K562 (cell line): ENCODE data around the gene CPA3. TPM values are rescaled to one million over a fixed set of nuclear protein-coding genes. Genes with fewer than 3 reads are reported as not detected.

Experiments used
- ATAC-seq: fragments of 200-7000 bp; cut with Tn5 transposase; 3 replicates; pipeline ENCODE4 v1.9.1; 2020; ENCODE audit warnings: moderate library complexity
- BruUV-seq: library from RNA; stranded (reverse); fragments of 400-500 nt; replicated peaks from 2 replicates; lab custom pipeline; 2021; lab: Mats Ljungman, UMichigan
- CTCF ChIA-PET: fragments of 300-600 bp; formaldehyde crosslinking; extraction: SDS; loops from one replicate; lab custom pipeline; 2021; ENCODE audit warnings: low intra/inter-chr PET ratio; lab: Yijun Ruan, JAX
- POLR2A ChIA-PET: fragments of 300-600, 350-650 bp; sonication (Branson Sonifier 250); formaldehyde crosslinking; extraction: SDS; loops from one replicate; lab custom pipeline; 2021; ENCODE audit warnings: antibody characterized with exemption, inconsistent platforms; lab: Yijun Ruan, JAX
- DNase-seq, 4 experiments: peaks; one replicate each; pipeline versions ENCODE4 v3.0.0 to v3.0.0-alpha.2; 2011 to 2018; ENCODE audit warnings: low spot score in 3 of 4, mixed read lengths in 3 of 4; ENCODE audit errors: extremely low read depth in 1 of 4
- FAIRE-seq: peaks from 2 replicates; lab custom pipeline; 2011; peaks lifted over from hg19 to GRCh38; lab: Jason Lieb, UNC
- H2AFZ ChIP-seq: 2 replicates; pipeline ENCODE4 v1.6.0; 2011; ENCODE audit warnings: low read depth, low read length, control low read depth, inconsistent platforms
- H3K27ac ChIP-seq: fragments of 200-600 bp; 3 replicates; pipeline ENCODE4 v1.8.0; 2011; ENCODE audit warnings: low read depth, mild to moderate bottlenecking, control low read depth, inconsistent platforms, low read length, moderate library complexity, mixed read lengths; ENCODE audit errors: extremely low read depth
- H3K27me3 ChIP-seq, 2 experiments: fragments of 300-600 bp in 1 of 2; 2 replicates in 1 of 2; 3 replicates in 1 of 2; pipeline versions ENCODE4 v1.6.0 to v1.8.0; 2011; ENCODE audit warnings: inconsistent platforms in 2 of 2, low read length in 2 of 2, mild to moderate bottlenecking in 1 of 2, mixed read lengths in 1 of 2, moderate library complexity in 1 of 2; ENCODE audit not compliant: control insufficient read depth in 2 of 2, insufficient read depth in 2 of 2
- H3K36me3 ChIP-seq: fragments of 300-600 bp; 3 replicates; pipeline ENCODE4 v1.8.0; 2011; ENCODE audit warnings: mild to moderate bottlenecking, low read length, inconsistent platforms; ENCODE audit not compliant: control insufficient read depth, insufficient read depth
- H3K4me1 ChIP-seq, 2 experiments: fragments of 200-600 bp in 1 of 2; replicated peaks in 1 of 2; 2 replicates in 1 of 2; 3 replicates in 1 of 2; pipeline versions ENCODE4 v1.5.1 to v1.8.0; 2011; ENCODE audit warnings: inconsistent platforms in 2 of 2, low read length in 2 of 2, mild to moderate bottlenecking in 1 of 2, mixed read lengths in 1 of 2, moderate library complexity in 1 of 2; ENCODE audit not compliant: control insufficient read depth in 2 of 2, insufficient read depth in 2 of 2
- H3K4me2 ChIP-seq: 2 replicates; pipeline ENCODE4 v1.6.1; 2011; ENCODE audit warnings: low read length, control low read depth, inconsistent platforms, mixed read lengths; ENCODE audit not compliant: insufficient read depth
- H3K4me3 ChIP-seq: fragments of 200-600 bp; sonication (generic), shearing (Covaris generic); 2 replicates; pipeline ENCODE4 v1.5.1; 2016; ENCODE audit warnings: control low read depth, inconsistent platforms
- H3K79me2 ChIP-seq: fragments of 200-600 bp; 3 replicates; pipeline ENCODE4 v1.8.0; 2011; ENCODE audit warnings: low read length, inconsistent platforms; ENCODE audit not compliant: control insufficient read depth, insufficient read depth
- H3K9ac ChIP-seq, 2 experiments: 2 replicates each; pipeline versions ENCODE4 v1.6.0 to v1.6.1; 2011; ENCODE audit warnings: low read depth in 2 of 2, low read length in 2 of 2, control low read depth in 1 of 2, inconsistent platforms in 1 of 2, mild to moderate bottlenecking in 1 of 2, mixed read lengths in 1 of 2; ENCODE audit not compliant: insufficient read depth in 1 of 2
- H3K9me1 ChIP-seq: one replicate; pipeline ENCODE4 v1.6.0; 2011; ENCODE audit warnings: inconsistent platforms, mild to moderate bottlenecking, low read length, moderate library complexity; ENCODE audit not compliant: control insufficient read depth, insufficient read depth
- H3K9me3 ChIP-seq: replicated peaks from 2 replicates; pipeline ENCODE4 v1.5.1; 2011; ENCODE audit warnings: low read depth, low read length, inconsistent platforms; ENCODE audit not compliant: control insufficient read depth, insufficient read depth
- H4K20me1 ChIP-seq: replicated peaks from 2 replicates; pipeline ENCODE4 v1.6.1; 2011; ENCODE audit warnings: low read length, inconsistent platforms, mixed read lengths; ENCODE audit not compliant: control insufficient read depth, insufficient read depth
- BRF1 ChIP-seq: IDR thresholded peaks from 3 replicates; pipeline ENCODE4 v1.6.1; 2011; ENCODE audit warnings: borderline replicate concordance, mild to moderate bottlenecking; ENCODE audit not compliant: insufficient read length; ENCODE audit errors: extremely low read depth
- HMG20B ChIP-seq: fragments of 250-450 bp; sonication (Bioruptor Pico); IDR thresholded peaks from 2 replicates; pipeline ENCODE4 v1.5.0; 2021; ENCODE audit warnings: mild to moderate bottlenecking
- ZFP36 ChIP-seq: fragments of 150-350 bp; IDR thresholded peaks from 2 replicates; pipeline ENCODE4 v1.6.1; 2018; ENCODE audit warnings: low read length, low read depth; ENCODE audit not compliant: partially characterized antibody
- ZNF134 ChIP-seq: fragments of 250-450 bp; sonication (Bioruptor Pico); conservative IDR thresholded peaks from 2 replicates; pipeline ENCODE4 v1.4.0; 2020
- ZNF740 ChIP-seq, 3 experiments: fragments of 200-800 bp in 1 of 3; sonication (Bioruptor generic) in 1 of 3; sonication (generic) in 1 of 3; formaldehyde crosslinking in 1 of 3; IDR thresholded peaks; 2 replicates each; pipeline versions ENCODE4 v1.6.1 to v1.8.0; 2016 to 2022; ENCODE audit warnings: mild to moderate bottlenecking in 2 of 3, missing compliant biosample characterization in 2 of 3, missing genetic modification characterization in 2 of 3, missing genetic modification reagents in 1 of 3
- WGBS: fragments of 100-300 bp; shearing (Covaris generic); methylation state at CpG from one replicate; pipeline ENCODE4 v1.1.6; 2016; ENCODE audit warnings: low coverage, mixed read lengths; ENCODE audit not compliant: insufficient coverage; ENCODE audit errors: missing lambda C conversion rate; 5-methylcytosine and 5-hydroxymethylcytosine counted together
- in situ Hi-C: fragments of 300-500 bp; cut with MboI; formaldehyde crosslinking; loops from 4 replicates; pipeline ENCODE4 v1.15.0; 2018; ENCODE audit warnings: inconsistent platforms, mixed read lengths
- intact Hi-C: fragments of 100-400 bp; cut with micrococcal nuclease; formaldehyde crosslinking; loops from 2 replicates; pipeline ENCODE4 v1.14.2; 2022
- polyA plus RNA-seq, 8 experiments: library from polyadenylated mRNA; depleted of rRNA in 4 of 8; stranded (reverse) in 5 of 8; unstranded in 3 of 8; fragments of >200 nt; fragmentation: Nextera tagmentation in 2 of 8; fragmentation: Illumina TruSeq in 1 of 8; extraction: Ambion mirVana in 2 of 8; extraction: Trizol in 1 of 8; gene quantifications; 2 replicates each; pipeline versions ENCODE4 v1.2.1 to v1.2.3, GENCODE V29; 2011 to 2014; ENCODE audit warnings: inconsistent platforms in 1 of 8, missing spikeins in 1 of 8
- total RNA-seq, 7 experiments: library from RNA; depleted of rRNA in 6 of 7; stranded (reverse); fragments of >200 nt in 6 of 7; fragmentation: Illumina TruSeq in 2 of 7; extraction: Trizol in 2 of 7; gene quantifications; 2 replicates each; pipeline versions ENCODE4 v1.2.1 to v1.2.3, GENCODE V29; 2011 to 2021; ENCODE audit warnings: low replicate concordance in 1 of 7

The CPA3 gene
- total and polyA plus RNA-seq, 9 of the 15 experiments (the other 6 are each of a cell fraction or from before 2014, with no cell fraction given) = not detected

GRCh38 chr3:148820361-148821245 lies 44.5 kb upstream of the CPA3 start:
- POLR2A ChIA-PET = no interaction called here
- Histone ChIP-seq H3K27me3 (no peaks in the 10 kb centered on the region), H3K9me3 (no peaks in the 10 kb centered on the region), H2AFZ (no peak overlapping the region), H4K20me1 (no peaks in the 10 kb centered on the region), H3K4me3 (no peak overlapping the region), H3K79me2 (no peaks in the 10 kb centered on the region), H3K4me2 (no peak overlapping the region), H3K36me3 (no peaks in the 10 kb centered on the region), H3K27ac (no peak overlapping the region), H3K9me1 (no peaks in the 10 kb centered on the region), H3K4me1 (no peaks in the 10 kb centered on the region), H3K9ac (no peak overlapping the region)
- intact Hi-C loops = no loop called here
- CTCF ChIA-PET = no interaction called here
- no peak for FAIRE-seq
- no peak for ATAC-seq
- in situ Hi-C loops = no loop called here
- DNase-seq = no peak
- BruUV-seq = no TSS peak
- TF ChIP-seq HMG20B (CRISPR knock-in tag) (no peak), BRF1 (no peak), ZFP36 (no peak), ZNF134 (CRISPR knock-in tag) (no peak), ZNF740 (CRISPR knock-in tag; IDR thresholded peaks at IDR 0.05) (no peak), ZNF740 (tag; IDR thresholded peaks at IDR 0.05) (no peak)
- 0% methylated on average over 6 of the region's 7 CpGs for WGBS
